Osteoblast (primary cell): ENCODE data around the gene CCDC198. TPM values are rescaled to one million over a fixed set of nuclear protein-coding genes. Genes with fewer than 3 reads are reported as not detected.

Source experiments
- DNase-seq: peaks from one replicate; pipeline ENCODE4 v3.0.0; 2011; ENCODE audit warnings: low spot score, mixed read lengths; ENCODE audit not compliant: insufficient read length; ENCODE audit errors: missing footprints
- H2AFZ ChIP-seq: 2 replicates; pipeline ENCODE4 v1.6.0; 2011; ENCODE audit warnings: mild to moderate bottlenecking, low read length
- H3K27ac ChIP-seq: 2 replicates; pipeline ENCODE4 v1.5.1; 2011; ENCODE audit warnings: mild to moderate bottlenecking, low read depth, low read length, moderate library complexity
- H3K27me3 ChIP-seq: 2 replicates; pipeline ENCODE4 v1.6.0; 2012; ENCODE audit warnings: mild to moderate bottlenecking, control low read depth, inconsistent platforms, low read length, moderate library complexity; ENCODE audit not compliant: insufficient read depth
- H3K36me3 ChIP-seq: 2 replicates; pipeline ENCODE4 v1.5.1; 2011; ENCODE audit warnings: mild to moderate bottlenecking, low read length, control low read depth, moderate library complexity; ENCODE audit not compliant: insufficient read depth
- H3K4me1 ChIP-seq: 2 replicates; pipeline ENCODE4 v1.5.1; 2011; ENCODE audit warnings: mild to moderate bottlenecking, low read length, control low read depth, moderate library complexity; ENCODE audit not compliant: insufficient read depth
- H3K4me2 ChIP-seq: 2 replicates; pipeline ENCODE4 v1.6.0; 2011; ENCODE audit warnings: mild to moderate bottlenecking, low read length; ENCODE audit not compliant: insufficient read depth
- H3K4me3 ChIP-seq: fragments of 200-600 bp; sonication (generic); 3 replicates; pipeline ENCODE4 v1.5.1; 2012; ENCODE audit warnings: mild to moderate bottlenecking, low read length, inconsistent platforms; ENCODE audit not compliant: insufficient read depth
- H3K79me2 ChIP-seq: 2 replicates; pipeline ENCODE4 v1.6.0; 2012; ENCODE audit warnings: mild to moderate bottlenecking, low read length, control low read depth, inconsistent platforms; ENCODE audit not compliant: insufficient read depth
- H3K9me3 ChIP-seq: 2 replicates; pipeline ENCODE4 v1.5.1; 2011; ENCODE audit warnings: low read depth, low read length, control low read depth
- H4K20me1 ChIP-seq: 2 replicates; pipeline ENCODE4 v1.6.0; 2012; ENCODE audit warnings: mild to moderate bottlenecking, low read length, control low read depth; ENCODE audit not compliant: insufficient read depth
- CTCF ChIP-seq: IDR thresholded peaks from 2 replicates; pipeline ENCODE4 v1.5.1; 2011; ENCODE audit warnings: mild to moderate bottlenecking, low read depth, low read length, moderate library complexity; ENCODE audit errors: extremely low read depth
- total RNA-seq: library from RNA; depleted of rRNA; stranded (reverse); fragments of >200 nt; gene quantifications from 2 replicates; pipeline ENCODE4 v1.2.3, GENCODE V29; 2012

CCDC198 gene
- total RNA-seq, 1 donor: not detected

GRCh38 chr14:57461777-57462320, 31.8 kb downstream of the CCDC198 start:
- H3K4me3 ChIP-seq: no peak overlapping the region
- H3K9me3 ChIP-seq: no peaks in the 10 kb centered on the region
- TF ChIP-seq CTCF: no peak
- no peak overlapping the region for H2AFZ ChIP-seq
- no peak overlapping the region for H3K27ac ChIP-seq
- H3K36me3 ChIP-seq: no peaks in the 10 kb centered on the region
- H3K4me2 ChIP-seq: no peak overlapping the region
- H4K20me1 ChIP-seq: no peaks in the 10 kb centered on the region
- DNase-seq: no peak
- H3K79me2 ChIP-seq: no peaks in the 10 kb centered on the region
- H3K27me3 ChIP-seq: no peaks in the 10 kb centered on the region
- no peaks in the 10 kb centered on the region for H3K4me1 ChIP-seq

- no peak overlapping the region for H2AFZ ChIP-seq
- no peak overlapping the region for H3K4me2 ChIP-seq
- no peaks in the 10 kb centered on the region for H3K79me2 ChIP-seq
- H3K27me3 ChIP-seq: no peaks in the 10 kb centered on the region
- no peak overlapping the region for H3K27ac ChIP-seq
- no peak overlapping the region for H3K4me3 ChIP-seq
- DNase-seq: no peak
- H4K20me1 ChIP-seq: no peaks in the 10 kb centered on the region
- TF ChIP-seq CTCF: no peak
- H3K4me1 ChIP-seq: no peaks in the 10 kb centered on the region
- H3K36me3 ChIP-seq: no peaks in the 10 kb centered on the region
- no peaks in the 10 kb centered on the region for H3K9me3 ChIP-seq
Measured at GRCh38 chr14:57435923-57436322, 57.7 kb downstream of the CCDC198 start.

GRCh38 chr14:57420986-57421385, 72.7 kb downstream of the CCDC198 start:
- Histone ChIP-seq H3K79me2 (no peaks in the 10 kb centered on the region), H3K27ac (no peak overlapping the region)
- DNase-seq: no peak

GRCh38 chr14:57420033-57420432, 73.6 kb downstream of the CCDC198 start:
- H3K27me3 ChIP-seq: no peaks in the 10 kb centered on the region
- H3K9me3 ChIP-seq: no peaks in the 10 kb centered on the region
- H4K20me1 ChIP-seq: no peaks in the 10 kb centered on the region
- H3K79me2 ChIP-seq: no peaks in the 10 kb centered on the region
- no peak overlapping the region for H3K4me3 ChIP-seq
- no peak overlapping the region for H3K4me2 ChIP-seq
- no peak overlapping the region for H3K27ac ChIP-seq
- TF ChIP-seq CTCF: no peak
- H3K4me1 ChIP-seq: no peaks in the 10 kb centered on the region
- no peak for DNase-seq
- no peaks in the 10 kb centered on the region for H3K36me3 ChIP-seq
- H2AFZ ChIP-seq: no peak overlapping the region

More at GRCh38 chr14:57420986-57421385, 72.7 kb downstream of the CCDC198 start:
- Histone ChIP-seq H4K20me1 (no peaks in the 10 kb centered on the region), H3K36me3 (no peaks in the 10 kb centered on the region), H3K4me1 (no peaks in the 10 kb centered on the region), H3K4me3 (no peak overlapping the region), H3K4me2 (no peak overlapping the region), H2AFZ (no peak overlapping the region), H3K9me3 (no peaks in the 10 kb centered on the region), H3K27me3 (no peaks in the 10 kb centered on the region)
- no peak for TF ChIP-seq CTCF

Other genes starting within 250 kb of the CCDC198 start
- 78.1 and 80.3 TPM in 2 replicates for gene EXOC5, start 225.0 kb downstream of the CCDC198 start, total RNA-seq
- 23.5 and 25.0 TPM in 2 replicates for gene AP5M1, start 224.9 kb downstream of the CCDC198 start, total RNA-seq
- gene NAA30, start 103.3 kb downstream of the CCDC198 start, total RNA-seq: 19.5 and 21.8 TPM in 2 replicates